ENCODE measurements around the gene LDLRAD1.
"Not testable (repeated sequence)": the region's sequence is repeated elsewhere in the genome, so short reads cannot be mapped to it uniquely, and the experiment has no call there.

The LDLRAD1 gene

GRCh38 chr1:54016343-54017282, 1.4 kb downstream of the LDLRAD1 start:
- DNase-seq (ENCODE audit: low spot score), result no peak

GRCh38 chr1:54014009-54014629, 3.9 kb downstream of the LDLRAD1 start:
- no peak for DNase-seq (ENCODE audit: low spot score)

- DNase-seq (ENCODE audit: low spot score), result no peak
Measured at GRCh38 chr1:54013393-54014008, 4.5 kb downstream of the LDLRAD1 start.

GRCh38 chr1:54012863-54013262, 5.1 kb downstream of the LDLRAD1 start:
- DNase-seq (ENCODE audit: low spot score), result no peak

GRCh38 chr1:54012008-54012325, 6.0 kb downstream of the LDLRAD1 start:
- no peak for DNase-seq (ENCODE audit: low spot score)

- DNase-seq (ENCODE audit: low spot score), result no peak
Measured at GRCh38 chr1:54011316-54012007, 6.5 kb downstream of the LDLRAD1 start.

GRCh38 chr1:54010415-54011117, 7.4 kb downstream of the LDLRAD1 start:
- DNase-seq (ENCODE audit: low spot score), result no peak

- DNase-seq (ENCODE audit: low spot score), result no peak
Measured at GRCh38 chr1:54009406-54009805, 8.6 kb downstream of the LDLRAD1 start.

GRCh38 chr1:54008876-54009275, 9.1 kb downstream of the LDLRAD1 start:
- no peak for DNase-seq (ENCODE audit: low spot score)

- DNase-seq (ENCODE audit: low spot score), result no peak
Measured at GRCh38 chr1:54007613-54008012, 10.4 kb downstream of the LDLRAD1 start.

- no peak for DNase-seq (ENCODE audit: low spot score)
Measured at GRCh38 chr1:54006508-54006907, 11.5 kb downstream of the LDLRAD1 start.

GRCh38 chr1:54004481-54005049, 13.4 kb downstream of the LDLRAD1 start:
- no peak for DNase-seq (ENCODE audit: low spot score)

GRCh38 chr1:54003750-54004480, 14.1 kb downstream of the LDLRAD1 start:
- not testable (repeated sequence) for DNase-seq (ENCODE audit: low spot score)

- DNase-seq (ENCODE audit: low spot score), result no peak
Measured at GRCh38 chr1:54003249-54003646, 14.7 kb downstream of the LDLRAD1 start.

GRCh38 chr1:54002544-54003248, 15.3 kb downstream of the LDLRAD1 start:
- no peak for DNase-seq (ENCODE audit: low spot score)

GRCh38 chr1:54001591-54001990, 16.4 kb downstream of the LDLRAD1 start:
- DNase-seq (ENCODE audit: low spot score), result no peak

GRCh38 chr1:53999920-54000319, 18.1 kb downstream of the LDLRAD1 start:
- no peak for DNase-seq (ENCODE audit: low spot score)

- DNase-seq (ENCODE audit: low spot score), result no peak
Measured at GRCh38 chr1:53998223-53998622, 19.8 kb downstream of the LDLRAD1 start.

GRCh38 chr1:53995683-53996082, 22.3 kb downstream of the LDLRAD1 start:
- DNase-seq (ENCODE audit: low spot score), result no peak

- not testable (repeated sequence) for DNase-seq (ENCODE audit: low spot score)
Measured at GRCh38 chr1:53994516-53994915, 23.5 kb downstream of the LDLRAD1 start.
